AG04450 (cell line): Measurements from ENCODE around the gene RELN. TPM values are rescaled to one million over a fixed set of nuclear protein-coding genes. Genes with fewer than 3 reads are reported as not detected.

Source experiments
- CTCF ChIA-PET: fragments of 300-600, 350-600 bp; formaldehyde crosslinking; extraction: SDS; loops from one replicate; lab custom pipeline; 2022; ENCODE audit warnings: antibody characterized with exemption, inconsistent platforms; lab: Charles Lee
- POLR2A ChIA-PET: fragments of 350-600 bp; formaldehyde crosslinking; extraction: SDS; loops from one replicate; lab custom pipeline; 2021; ENCODE audit warnings: antibody characterized with exemption, inconsistent platforms; lab: Yijun Ruan, JAX
- DNase-seq: peaks from one replicate; pipeline ENCODE4 v3.0.0-alpha.2; 2011; ENCODE audit warnings: low read depth, low spot score
- H3K27ac ChIP-seq: one replicate; pipeline ENCODE4 v1.5.1; 2012; ENCODE audit warnings: low read depth, low read length, control low read depth
- H3K27me3 ChIP-seq: one replicate; pipeline ENCODE4 v1.6.0; 2012; ENCODE audit warnings: low read length; ENCODE audit not compliant: control insufficient read depth, insufficient read depth
- H3K4me3 ChIP-seq: 2 replicates; pipeline ENCODE4 v1.5.1; 2011; ENCODE audit warnings: mild to moderate bottlenecking, low read depth, low read length, control low read depth
- H3K9me3 ChIP-seq: 2 replicates; pipeline ENCODE4 v1.5.1; 2012; ENCODE audit warnings: low read length; ENCODE audit not compliant: control insufficient read depth, insufficient read depth
- CTCF ChIP-seq: IDR thresholded peaks from 2 replicates; pipeline ENCODE4 v1.5.1; 2011; ENCODE audit warnings: low read depth, low read length, control low read depth, inconsistent platforms
- polyA plus RNA-seq: library from polyadenylated mRNA; depleted of rRNA; stranded (reverse); fragments of >200 nt; gene quantifications from 2 replicates; pipeline ENCODE4 v1.2.3, GENCODE V29; 2011

The RELN gene
- polyA plus RNA-seq, 1 experiment = 7.6 TPM

DNA sequence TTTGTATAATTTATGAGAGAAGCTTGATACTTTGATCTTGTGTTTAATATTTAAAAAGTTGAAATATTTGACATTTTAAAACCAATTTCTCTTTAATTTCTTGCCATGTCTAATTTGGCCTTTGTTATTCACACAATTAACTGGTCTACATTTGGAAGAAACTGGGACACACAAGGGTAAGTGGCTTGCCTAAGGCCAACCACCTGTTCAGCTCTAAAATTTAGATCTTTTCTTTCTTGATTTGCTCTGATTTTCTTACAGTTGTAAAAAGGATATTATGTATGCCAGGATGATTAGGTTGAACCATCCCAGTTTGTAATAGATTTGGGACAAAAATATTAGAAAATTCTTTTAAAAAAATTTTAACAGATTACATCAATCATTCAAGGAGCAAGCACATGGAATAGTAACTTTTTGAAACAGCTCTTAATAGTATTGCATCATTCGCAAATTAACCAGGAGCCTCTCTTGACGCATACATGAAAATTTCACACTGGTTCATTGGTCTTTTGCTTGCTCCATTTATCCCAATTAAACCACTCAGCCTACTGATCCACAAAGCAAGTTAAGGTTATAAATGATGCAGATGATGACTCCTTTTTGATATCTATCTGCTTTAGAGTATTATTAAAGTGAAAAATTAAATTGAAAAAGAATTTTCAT is 321.0 kb downstream of the RELN start:
- ChIA-PET POLR2A (no interaction called here), CTCF (interaction anchor here (1.3 kb wide), 1 partner anchor 11 kb away, joined by 5 read pairs; no protein-coding TSS in a partner anchor)
- TF ChIP-seq CTCF = no peak
- Histone ChIP-seq H3K4me3 (no peak overlapping the region), H3K27ac (no peak overlapping the region), H3K9me3 (no peaks in the 10 kb centered on the region), H3K27me3 (no peaks in the 10 kb centered on the region)
- no peak for DNase-seq

GRCh38 chr7:103666326-103666725 is 323.1 kb downstream of the RELN start:
- DNase-seq = no peak
- CTCF ChIA-PET = no interaction called here
- no peaks in the 10 kb centered on the region for H3K9me3 ChIP-seq
- H3K27me3 ChIP-seq = no peaks in the 10 kb centered on the region
- no peak for TF ChIP-seq CTCF
- H3K4me3 ChIP-seq = no peak overlapping the region
- POLR2A ChIA-PET = no interaction called here
- H3K27ac ChIP-seq = no peak overlapping the region

DNA sequence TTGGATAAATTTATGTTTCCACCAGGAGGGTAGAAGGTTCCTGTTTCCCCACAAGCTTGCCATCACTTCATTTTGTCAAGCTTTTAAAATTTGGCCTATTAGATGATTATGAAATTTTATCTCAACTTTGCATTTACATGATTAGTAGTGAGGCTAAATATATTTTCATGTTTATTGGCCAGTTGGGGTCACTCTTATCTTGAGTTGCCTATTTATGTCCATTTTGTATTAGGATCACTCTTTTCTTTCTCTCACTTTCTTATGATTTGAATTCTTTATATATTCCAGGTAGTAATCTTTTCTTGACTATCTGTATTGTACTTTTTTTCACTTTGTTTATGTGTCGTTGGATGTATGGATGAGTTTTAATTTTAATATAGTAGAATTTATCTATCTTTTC is 324.9 kb downstream of the RELN start:
- Histone ChIP-seq H3K9me3 (no peaks in the 10 kb centered on the region), H3K27me3 (no peaks in the 10 kb centered on the region), H3K4me3 (no peak overlapping the region), H3K27ac (no peak overlapping the region)
- no peak for TF ChIP-seq CTCF
- CTCF ChIA-PET = no interaction called here
- no peak for DNase-seq
- POLR2A ChIA-PET = no interaction called here

DNA sequence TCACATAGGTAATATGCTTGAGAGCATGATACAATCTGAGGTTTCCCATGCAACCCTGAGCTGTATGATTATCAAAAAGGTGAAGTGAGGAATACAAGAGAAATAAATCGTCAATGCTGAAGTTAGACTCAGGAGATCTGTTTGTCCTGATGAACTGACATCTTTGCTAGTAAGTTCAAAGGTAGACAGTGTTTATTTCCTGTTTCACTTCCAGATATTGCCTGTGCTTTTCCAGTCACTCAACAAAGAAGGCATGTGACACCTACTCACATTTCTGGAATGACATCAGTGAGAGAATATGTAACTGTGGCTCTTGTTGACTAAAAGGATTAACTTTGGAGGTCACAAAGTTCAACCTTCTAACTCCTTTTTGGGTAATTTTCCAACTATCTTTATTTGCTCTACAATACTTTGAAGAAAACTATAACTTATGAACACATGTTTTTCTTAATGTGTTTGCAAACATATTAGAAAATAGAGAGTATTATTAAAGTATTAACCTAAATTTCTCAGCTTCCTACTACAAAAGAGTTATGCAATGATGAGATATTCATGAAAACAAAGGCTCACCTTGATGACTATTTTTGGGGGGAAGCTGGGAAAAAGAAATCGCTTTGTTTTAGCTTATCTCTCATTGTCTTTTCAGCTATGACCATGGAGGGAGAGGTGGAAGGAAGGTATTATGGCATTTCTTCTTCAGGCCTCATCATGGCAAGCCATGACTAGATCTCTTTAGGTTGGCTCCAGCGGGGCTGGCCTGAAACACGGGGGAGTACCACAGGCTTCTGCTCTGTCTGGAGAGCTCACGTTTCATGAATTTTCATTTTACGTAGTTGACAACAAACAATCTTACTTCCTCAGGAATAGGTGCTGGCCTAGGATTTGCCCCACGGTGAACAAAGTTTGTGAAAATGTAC is 328.7 kb downstream of the RELN start:
- no peak for DNase-seq
- ChIA-PET POLR2A (no interaction called here), CTCF (no interaction called here)
- H3K27me3 ChIP-seq = no peaks in the 10 kb centered on the region
- no peaks in the 10 kb centered on the region for H3K9me3 ChIP-seq
- TF ChIP-seq CTCF = no peak
- no peak overlapping the region for H3K4me3 ChIP-seq
- H3K27ac ChIP-seq = no peak overlapping the region
